GM23248 (cell line): Measurements from ENCODE around the gene SPAG9. TPM values are rescaled to one million over a fixed set of nuclear protein-coding genes. Genes with fewer than 3 reads are reported as not detected.

Experiments
- DNase-seq: peaks from one replicate; pipeline ENCODE4 v3.0.0-alpha.2; 2015
- H2AFZ ChIP-seq: fragments of 200-600 bp; sonication (generic); 2 replicates; pipeline ENCODE4 v1.6.1; 2016; ENCODE audit warnings: antibody characterized with exemption
- H3F3A ChIP-seq: fragments of 200-600 bp; sonication (generic); 2 replicates; pipeline ENCODE4 v1.6.1; 2016; ENCODE audit warnings: mild to moderate bottlenecking, antibody characterized with exemption, mixed run types; ENCODE audit not compliant: insufficient read depth
- H3K27ac ChIP-seq: fragments of 200-600 bp; sonication (generic); 2 replicates; pipeline ENCODE4 v1.5.1; 2016; ENCODE audit warnings: mild to moderate bottlenecking
- H3K27me3 ChIP-seq: fragments of 200-600 bp; sonication (generic); replicated peaks from 2 replicates; pipeline ENCODE4 v1.6.1; 2016; ENCODE audit warnings: mild to moderate bottlenecking; ENCODE audit not compliant: insufficient read depth
- H3K36me3 ChIP-seq: fragments of 200-600 bp; sonication (generic); 2 replicates; pipeline ENCODE4 v1.6.1; 2016; ENCODE audit warnings: low read depth, mild to moderate bottlenecking
- H3K4me1 ChIP-seq: fragments of 200-600 bp; sonication (generic); 2 replicates; pipeline ENCODE4 v1.6.1; 2016; ENCODE audit warnings: mild to moderate bottlenecking; ENCODE audit not compliant: insufficient read depth
- H3K4me2 ChIP-seq: fragments of 200-600 bp; sonication (generic); one replicate; pipeline ENCODE4 v1.6.1; 2016; ENCODE audit warnings: mild to moderate bottlenecking; ENCODE audit not compliant: unreplicated experiment
- H3K4me3 ChIP-seq: fragments of 200-600 bp; sonication (generic); 2 replicates; pipeline ENCODE4 v1.5.1; 2016; ENCODE audit warnings: mild to moderate bottlenecking
- H3K79me2 ChIP-seq: fragments of 200-600 bp; sonication (generic); 2 replicates; pipeline ENCODE4 v1.6.1; 2016; ENCODE audit warnings: mild to moderate bottlenecking; ENCODE audit not compliant: insufficient read depth
- H3K9ac ChIP-seq: fragments of 200-600 bp; sonication (generic); 2 replicates; pipeline ENCODE4 v1.6.1; 2016; ENCODE audit warnings: mild to moderate bottlenecking
- H3K9me2 ChIP-seq: fragments of 200-600 bp; sonication (generic); 2 replicates; pipeline ENCODE4 v1.6.1; 2016; ENCODE audit warnings: mixed run types, mild to moderate bottlenecking, moderate library complexity; ENCODE audit not compliant: insufficient read depth
- H3K9me3 ChIP-seq: fragments of 200-600 bp; sonication (generic); one replicate; pipeline ENCODE4 v1.6.1; 2017; ENCODE audit warnings: low read depth
- H4K20me1 ChIP-seq: fragments of 200-600 bp; sonication (generic); 2 replicates; pipeline ENCODE4 v1.6.0; 2016; ENCODE audit not compliant: insufficient read depth
- EZH2 ChIP-seq: fragments of 200-600 bp; sonication (generic); IDR thresholded peaks from 2 replicates; pipeline ENCODE4 v1.6.1; 2018; ENCODE audit warnings: antibody characterized with exemption, mild to moderate bottlenecking; ENCODE audit not compliant: insufficient read depth, poor library complexity, severe bottlenecking
- EZH2phosphoT487 ChIP-seq: fragments of 200-600 bp; sonication (generic); IDR thresholded peaks from 2 replicates; pipeline ENCODE4 v1.6.1; 2018; ENCODE audit warnings: antibody characterized with exemption, moderate library complexity, mild to moderate bottlenecking, low read depth; ENCODE audit not compliant: insufficient read depth
- WGBS, 2 experiments: methylation state at CpG; one replicate each; pipeline ENCODE4 v1.1.6; 2015 to 2017; ENCODE audit warnings: low lambda C conversion rate in 2 of 2, low coverage in 1 of 2; ENCODE audit errors: missing lambda C conversion rate in 2 of 2; 5-methylcytosine and 5-hydroxymethylcytosine counted together
- in situ Hi-C: fragments of 300-500 bp; cut with MboI; formaldehyde crosslinking; loops from 2 replicates; pipeline ENCODE4 v1.15.0; 2020
- polyA plus RNA-seq: library from polyadenylated mRNA; unstranded; fragments of >200 nt; fragmentation: Nextera tagmentation; extraction: Ambion mirVana; gene quantifications from 2 replicates; pipeline ENCODE4 v1.2.1, GENCODE V29; 2016
- total RNA-seq: library from RNA; depleted of rRNA; stranded (reverse); fragments of >200 nt; shearing (Covaris generic); gene quantifications from 2 replicates; pipeline ENCODE4 v1.2.3, GENCODE V29; 2014; rRNA removed

SPAG9 gene
- total and polyA plus RNA-seq, 2 experiments from 2014 or later = 21.5 to 58.8 TPM

GRCh38 chr17:50914505-50915063, 206.1 kb downstream of the SPAG9 start:
- H3K9me3 ChIP-seq = no peaks in the 10 kb centered on the region
- no peak overlapping the region for H2AFZ ChIP-seq
- 0 out of 2 replicates have a peak, but pooled peaks cover 7% of the 10 kb centered on the region for H3F3A ChIP-seq
- TF ChIP-seq EZH2 (no peak), EZH2phosphoT487 (no peak)
- no peaks in the 10 kb centered on the region for H3K27me3 ChIP-seq
- WGBS, 2 experiments = 83 to 88% methylated on average over 10 to 11 of the region's 11 CpGs
- H3K4me3 ChIP-seq = no peak overlapping the region
- H3K27ac ChIP-seq = no peak overlapping the region
- no peaks in the 10 kb centered on the region for H4K20me1 ChIP-seq
- no peaks in the 10 kb centered on the region for H3K9me2 ChIP-seq
- H3K79me2 ChIP-seq = no peaks in the 10 kb centered on the region
- H3K4me1 ChIP-seq = peaks cover 7% of the 10 kb centered on the region
- H3K36me3 ChIP-seq = no peaks in the 10 kb centered on the region
- in situ Hi-C loops = no loop called here
- no peak overlapping the region for H3K4me2 ChIP-seq
- DNase-seq = no peak
- no peak overlapping the region for H3K9ac ChIP-seq

DNA sequence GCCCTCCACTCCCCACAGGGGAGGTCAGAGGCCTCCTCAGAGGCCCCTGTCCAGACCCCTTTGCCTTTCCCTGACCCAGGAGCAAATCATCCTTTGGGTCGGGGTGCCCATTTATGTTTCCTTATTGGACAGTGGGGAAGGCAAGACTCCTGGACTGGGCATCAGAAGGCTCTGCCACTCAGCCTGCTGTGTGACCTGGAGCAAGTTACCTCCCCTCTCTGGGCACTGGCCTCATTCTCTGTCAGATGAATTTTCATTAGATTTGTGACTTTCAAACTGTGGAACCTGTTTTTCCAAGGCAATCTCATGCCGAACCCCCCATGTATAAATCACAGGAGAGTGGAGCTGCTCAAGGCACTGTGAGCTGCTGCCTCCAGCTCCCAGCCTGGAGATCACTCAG, 207.5 kb downstream of the SPAG9 start:
- in situ Hi-C loops = no loop called here
- TF ChIP-seq EZH2phosphoT487 (no peak), EZH2 (no peak)
- DNase-seq = no peak

More for the DNA sequence above, 207.5 kb downstream of the SPAG9 start:
- H3K27ac ChIP-seq = no peak overlapping the region
- H3K4me3 ChIP-seq = no peak overlapping the region
- H3K4me1 ChIP-seq = no peaks in the 10 kb centered on the region
- H4K20me1 ChIP-seq = no peaks in the 10 kb centered on the region
- H3F3A ChIP-seq = 0 out of 2 replicates have a peak, but pooled peaks cover 7% of the 10 kb centered on the region
- WGBS, 2 experiments = 83 to 85% methylated on average over 2 of the region's 2 CpGs
- no peaks in the 10 kb centered on the region for H3K9me3 ChIP-seq
- no peaks in the 10 kb centered on the region for H3K79me2 ChIP-seq
- H3K9ac ChIP-seq = no peak overlapping the region
- no peak overlapping the region for H2AFZ ChIP-seq
- H3K36me3 ChIP-seq = no peaks in the 10 kb centered on the region
- no peak overlapping the region for H3K4me2 ChIP-seq
- H3K27me3 ChIP-seq = no peaks in the 10 kb centered on the region
- no peaks in the 10 kb centered on the region for H3K9me2 ChIP-seq

Other genes with a start within 250 kb of the SPAG9 start
- 132 and 133 TPM in 2 replicates for gene NME1, start 32.7 kb upstream of the SPAG9 start, total RNA-seq
- gene NME1, start 32.7 kb upstream of the SPAG9 start, polyA plus RNA-seq = 242 and 250 TPM in 2 replicates
- 673 and 725 TPM in 2 replicates for gene NME2, start 45.5 kb upstream of the SPAG9 start, total RNA-seq
- gene NME2, start 45.5 kb upstream of the SPAG9 start, polyA plus RNA-seq = 919 and 933 TPM in 2 replicates
- gene MBTD1, start 139.2 kb upstream of the SPAG9 start, total RNA-seq = 4.8 and 5.4 TPM in 2 replicates
- 1.3 and 1.6 TPM in 2 replicates for gene MBTD1, start 139.2 kb upstream of the SPAG9 start, polyA plus RNA-seq
- gene UTP18, start 139.7 kb upstream of the SPAG9 start, total RNA-seq = 26.8 and 27.9 TPM in 2 replicates
- gene UTP18, start 139.7 kb upstream of the SPAG9 start, polyA plus RNA-seq = 31.4 and 34.0 TPM in 2 replicates